ENCODE data around the gene UBXN2A.
A peak's percentile ranks its signal among the peaks of the same experiment; 100 is the strongest.
"Not testable (repeated sequence)": the region's sequence is repeated elsewhere in the genome, so short reads cannot be mapped to it uniquely, and the experiment has no call there.

UBXN2A gene

DNA sequence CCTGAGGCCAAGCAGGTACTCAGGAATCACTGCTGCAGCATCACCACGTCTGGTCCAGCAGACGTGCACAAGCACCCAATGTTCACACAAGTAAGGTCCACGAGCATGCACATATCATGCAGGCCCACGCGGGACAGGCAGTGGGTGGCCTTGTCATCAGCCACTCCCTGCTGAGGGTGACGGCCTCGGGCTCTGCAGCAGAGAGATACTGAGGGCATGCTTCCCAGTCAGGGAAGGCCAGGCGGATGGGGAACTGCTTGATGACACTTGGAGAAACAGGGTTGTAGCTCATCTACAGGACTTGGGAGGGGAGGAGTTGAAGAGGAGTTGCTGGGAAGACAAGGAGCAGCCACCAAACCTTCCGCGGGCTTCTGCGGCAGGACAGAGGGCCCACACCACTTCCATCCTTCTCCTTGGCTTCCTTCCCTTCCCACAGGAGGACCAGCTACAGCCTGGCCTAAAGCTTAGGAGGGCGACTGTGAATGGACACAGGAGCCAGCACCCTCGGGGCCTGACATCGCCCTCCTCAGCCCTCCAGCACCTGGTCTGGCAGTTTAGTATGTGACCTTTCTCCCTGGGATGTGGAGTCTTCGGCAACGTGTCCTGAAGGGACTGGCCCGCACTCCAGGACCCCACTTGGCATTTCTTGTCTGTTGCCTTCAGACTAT is 84.9 kb downstream of the UBXN2A start:
- H3K9me3 Mint-ChIP-seq, result no peaks in the 10 kb centered on the region
- DNase-seq (no peak), ATAC-seq (replicated peaks) (no peak)
- no peak overlapping the region for H3K4me3 Mint-ChIP-seq
- no peak overlapping the region for H3K27ac Mint-ChIP-seq
- peaks cover 41 to 58% of the 10 kb centered on the region in 2 donors for H3K36me3 Mint-ChIP-seq
- H3K27me3 Mint-ChIP-seq, result no peaks in the 10 kb centered on the region
- peaks cover 2 to 4% of the 10 kb centered on the region in 2 donors for H3K4me1 Mint-ChIP-seq

- peaks cover 44 to 66% of the 10 kb centered on the region in 2 donors for H3K36me3 Mint-ChIP-seq
- H3K4me1 Mint-ChIP-seq, result peaks cover 2 to 4% of the 10 kb centered on the region in 2 donors
- no peak for DNase-seq
- H3K27me3 Mint-ChIP-seq, result no peaks in the 10 kb centered on the region
- no peak overlapping the region for H3K4me3 Mint-ChIP-seq
- H3K27ac Mint-ChIP-seq, result no peak overlapping the region
- no peak for ATAC-seq (replicated peaks)
- H3K9me3 Mint-ChIP-seq, result no peaks in the 10 kb centered on the region
Observed at GRCh38 chr2:24026233-24026632, 86.0 kb downstream of the UBXN2A start.

DNA sequence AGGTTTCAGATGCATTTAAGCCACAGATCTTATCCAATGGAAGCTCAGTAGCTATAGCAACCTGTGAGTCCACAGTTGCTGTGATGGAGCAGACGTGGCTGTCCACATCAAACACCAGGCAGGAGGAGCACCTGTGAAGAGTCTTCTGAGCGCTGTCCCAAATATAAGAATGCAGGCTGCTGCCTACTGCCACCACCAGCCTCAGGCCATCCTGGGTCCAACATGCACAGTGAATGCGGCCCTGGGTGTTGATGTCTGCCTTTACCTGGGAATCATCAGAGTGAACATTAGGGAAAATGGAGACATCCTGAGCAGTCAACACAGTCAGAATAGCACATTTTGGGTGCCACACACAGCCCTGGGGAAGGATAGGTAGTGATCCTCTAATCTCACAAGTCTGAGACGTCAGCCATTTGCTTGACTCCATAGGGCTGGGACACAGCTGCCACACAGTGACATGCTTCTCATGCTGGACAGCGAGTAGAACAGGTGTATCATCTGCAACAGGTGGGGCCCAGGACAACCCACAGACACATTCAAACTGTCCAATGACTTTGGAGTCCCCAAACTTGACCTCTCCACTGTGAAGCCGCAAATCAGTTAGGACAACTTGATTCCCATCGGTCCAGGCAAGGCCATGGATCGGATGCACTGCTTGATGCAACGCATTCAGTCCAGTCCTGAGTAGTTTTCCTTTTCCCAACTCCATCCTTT is 98.7 kb downstream of the UBXN2A start:
- DNase-seq (no peak), ATAC-seq (replicated peaks) (no peak)
- peaks cover 4 to 8% of the 10 kb centered on the region in 2 donors for H3K4me1 Mint-ChIP-seq
- no peaks in the 10 kb centered on the region for H3K27me3 Mint-ChIP-seq
- no peak overlapping the region for H3K4me3 Mint-ChIP-seq
- H3K27ac Mint-ChIP-seq, result no peak overlapping the region
- H3K9me3 Mint-ChIP-seq, result no peaks in the 10 kb centered on the region
- H3K36me3 Mint-ChIP-seq, result peaks cover 7 to 22% of the 10 kb centered on the region in 2 donors

GRCh38 chr2:24040511-24040910 is 100.2 kb downstream of the UBXN2A start:
- H3K4me1 Mint-ChIP-seq, result peaks cover 6 to 17% of the 10 kb centered on the region in 2 donors
- H3K4me3 Mint-ChIP-seq, result no peak overlapping the region
- no peaks in the 10 kb centered on the region for H3K9me3 Mint-ChIP-seq
- no peaks in the 10 kb centered on the region for H3K27me3 Mint-ChIP-seq
- H3K36me3 Mint-ChIP-seq, result peaks cover 5 to 26% of the 10 kb centered on the region in 2 donors
- no peak for ATAC-seq (replicated peaks)
- DNase-seq, result no peak
- no peak overlapping the region for H3K27ac Mint-ChIP-seq

- not testable (repeated sequence) for DNase-seq; H3K4me3 Mint-ChIP-seq; H3K9me3 Mint-ChIP-seq; ATAC-seq (replicated peaks); H3K27ac Mint-ChIP-seq; H3K27me3 Mint-ChIP-seq
- Mint-ChIP-seq H3K4me1 (peaks cover 13 to 28% of the 10 kb centered on the region in 2 donors), H3K36me3 (peaks cover 6 to 21% of the 10 kb centered on the region in 2 donors)
Observed at GRCh38 chr2:24043133-24043532, 102.9 kb downstream of the UBXN2A start.

DNA sequence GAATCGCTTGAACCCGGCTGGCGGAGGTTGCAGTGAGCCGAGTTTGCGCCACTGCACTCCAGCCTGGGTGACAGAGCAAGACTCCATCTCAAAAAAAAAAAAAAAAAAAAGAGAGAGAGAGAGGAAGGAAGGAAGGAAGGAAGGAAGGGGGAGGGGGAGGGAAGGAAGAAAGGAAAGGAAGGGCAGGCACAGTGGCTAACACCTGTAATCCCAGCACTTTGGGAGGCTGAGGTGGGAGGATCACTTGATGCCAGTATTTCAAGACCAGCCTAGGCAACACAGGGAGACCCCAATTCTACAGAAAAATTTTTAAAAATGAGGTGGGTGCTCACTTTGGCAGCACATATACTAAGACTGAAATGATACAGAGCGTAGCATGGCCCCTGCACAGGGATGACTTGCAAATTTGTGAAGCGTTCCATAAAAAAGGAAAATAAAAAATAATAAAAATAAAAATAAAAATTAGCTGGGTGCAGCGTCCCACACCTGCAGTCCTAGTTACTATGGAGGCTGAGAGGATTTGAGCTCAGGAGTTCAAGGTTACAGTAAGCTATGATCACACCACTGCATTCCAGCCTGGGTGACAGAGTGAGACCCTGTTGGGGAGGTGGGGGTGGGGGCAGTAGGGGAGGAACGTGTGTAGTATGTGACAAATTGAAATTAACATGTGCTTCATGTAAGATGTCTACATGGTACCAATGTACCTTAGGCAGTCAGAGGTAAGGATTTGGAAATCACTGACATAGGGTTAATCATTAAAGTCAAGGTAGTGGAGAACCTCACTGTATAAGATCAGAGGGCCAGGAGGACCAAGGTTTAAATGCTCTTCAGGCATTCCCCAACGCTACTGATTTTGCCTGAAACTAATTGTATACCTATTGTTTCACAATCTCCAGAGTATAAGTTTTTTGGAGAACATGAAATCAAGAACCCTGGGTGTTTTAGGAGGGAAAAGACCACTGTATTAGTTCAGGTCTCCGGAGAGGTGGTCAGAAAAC is 105.5 kb downstream of the UBXN2A start:
- H3K27me3 Mint-ChIP-seq, result no peaks in the 10 kb centered on the region
- DNase-seq, result no peak
- peaks cover 3 to 7% of the 10 kb centered on the region in 2 donors for H3K36me3 Mint-ChIP-seq
- no peaks in the 10 kb centered on the region for H3K9me3 Mint-ChIP-seq
- peak overlapping the region; percentile 50 to 61 for H3K4me3 Mint-ChIP-seq
- H3K4me1 Mint-ChIP-seq, result peaks cover 16 to 28% of the 10 kb centered on the region in 2 donors
- no peak overlapping the region for H3K27ac Mint-ChIP-seq
- no peak for ATAC-seq (replicated peaks)

DNA sequence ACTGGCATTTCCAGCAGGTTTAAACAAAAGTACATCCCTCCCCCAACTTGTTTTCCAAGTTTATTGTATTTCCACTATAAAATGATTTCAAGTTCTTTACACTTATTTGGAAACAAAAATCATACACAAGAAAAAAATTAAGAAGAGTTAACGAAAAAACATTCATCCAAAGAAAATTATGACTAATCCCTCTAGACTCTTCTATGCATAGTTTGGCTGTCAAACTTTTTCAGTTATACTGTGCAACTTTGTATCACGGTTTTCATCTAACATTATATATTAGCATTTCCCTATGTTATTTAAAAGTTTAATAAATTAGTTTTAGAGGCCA is 106.3 kb downstream of the UBXN2A start:
- DNase-seq, result no peak
- H3K36me3 Mint-ChIP-seq, result peaks cover 3 to 7% of the 10 kb centered on the region in 2 donors

GRCh38 chr2:24046930-24047702 is 106.9 kb downstream of the UBXN2A start, which contains the start of gene WDCP:
Gene WDCP, minus strand, starts transcription at chr2:24047391. Its CDS starts 7,897 bp downstream, at chr2:24039494.
- no peaks in the 10 kb centered on the region for H3K27me3 Mint-ChIP-seq
- peak within 1 kb of the TSS; percentile 95 for H3K27ac Mint-ChIP-seq
- H3K4me3 Mint-ChIP-seq, result peak within 1 kb of the TSS; percentile 92 to 98
- no peaks in the 10 kb centered on the region for H3K9me3 Mint-ChIP-seq
- ATAC-seq (replicated peaks) (peak; percentile 99), DNase-seq (peak; percentile 94)
- H3K4me1 Mint-ChIP-seq, result peaks cover 16 to 28% of the 10 kb centered on the region in 2 donors
- peaks cover 3 to 7% of the 10 kb centered on the region in 2 donors for H3K36me3 Mint-ChIP-seq

More for the DNA sequence above, 106.3 kb downstream of the UBXN2A start:
- no peaks in the 10 kb centered on the region for H3K9me3 Mint-ChIP-seq
- peaks cover 16 to 28% of the 10 kb centered on the region in 2 donors for H3K4me1 Mint-ChIP-seq
- ATAC-seq (replicated peaks), result no peak
- H3K27ac Mint-ChIP-seq, result peak overlapping the region; percentile 20
- H3K4me3 Mint-ChIP-seq, result peak overlapping the region; percentile 50 to 61
- H3K27me3 Mint-ChIP-seq, result no peaks in the 10 kb centered on the region

DNA sequence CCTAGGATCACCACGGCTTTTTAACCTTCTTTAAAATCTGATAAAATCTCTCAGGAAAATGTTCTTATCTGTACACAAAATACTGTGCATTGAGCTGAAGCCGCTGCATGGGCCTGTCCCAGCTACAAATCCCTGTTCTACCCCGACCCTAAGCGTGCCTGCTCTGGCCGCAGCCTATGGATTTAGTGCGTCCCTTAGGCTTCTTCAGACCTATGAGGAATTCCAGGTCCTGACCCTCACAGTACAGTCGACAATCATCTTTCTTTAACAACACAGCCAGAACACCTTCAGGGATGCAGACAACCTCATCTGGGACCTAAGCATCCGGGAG is 107.4 kb downstream of the UBXN2A start:
- no peaks in the 10 kb centered on the region for H3K9me3 Mint-ChIP-seq
- no peaks in the 10 kb centered on the region for H3K27me3 Mint-ChIP-seq
- ATAC-seq (replicated peaks) (no peak), DNase-seq (no peak)
- H3K27ac Mint-ChIP-seq, result peak overlapping the region; percentile 95
- peaks cover 3 to 7% of the 10 kb centered on the region in 2 donors for H3K36me3 Mint-ChIP-seq
- peak overlapping the region; percentile 92 to 98 for H3K4me3 Mint-ChIP-seq
- H3K4me1 Mint-ChIP-seq, result peaks cover 16 to 28% of the 10 kb centered on the region in 2 donors

- Mint-ChIP-seq H3K36me3 (peaks cover 3% of the 10 kb centered on the region in 2 donors), H3K27ac (no peak overlapping the region), H3K27me3 (no peaks in the 10 kb centered on the region), H3K4me1 (peaks cover 16 to 28% of the 10 kb centered on the region in 2 donors), H3K4me3 (peak overlapping the region in 1 of 2 donors; percentile 79), H3K9me3 (no peaks in the 10 kb centered on the region)
- no peak for ATAC-seq (replicated peaks)
- DNase-seq, result no peak
Observed at GRCh38 chr2:24048769-24049484, 108.7 kb downstream of the UBXN2A start.

GRCh38 chr2:24049485-24050021 is 109.3 kb downstream of the UBXN2A start, which contains the start of gene FKBP1B:
Gene FKBP1B, plus strand, starts transcription at chr2:24049741. Its CDS starts 109 bp downstream, at chr2:24049850.
- no peaks in the 10 kb centered on the region for H3K27me3 Mint-ChIP-seq
- H3K4me3 Mint-ChIP-seq, result peak within 1 kb of the TSS in 1 of 2 donors; percentile 79
- no peak within 1 kb of the TSS for H3K27ac Mint-ChIP-seq
- peaks cover 3% of the 10 kb centered on the region in 2 donors for H3K36me3 Mint-ChIP-seq
- DNase-seq, result peak; percentile 33
- H3K4me1 Mint-ChIP-seq, result peaks cover 16 to 28% of the 10 kb centered on the region in 2 donors
- H3K9me3 Mint-ChIP-seq, result no peaks in the 10 kb centered on the region
- peak; percentile 31 to 33 for ATAC-seq (replicated peaks)

DNA sequence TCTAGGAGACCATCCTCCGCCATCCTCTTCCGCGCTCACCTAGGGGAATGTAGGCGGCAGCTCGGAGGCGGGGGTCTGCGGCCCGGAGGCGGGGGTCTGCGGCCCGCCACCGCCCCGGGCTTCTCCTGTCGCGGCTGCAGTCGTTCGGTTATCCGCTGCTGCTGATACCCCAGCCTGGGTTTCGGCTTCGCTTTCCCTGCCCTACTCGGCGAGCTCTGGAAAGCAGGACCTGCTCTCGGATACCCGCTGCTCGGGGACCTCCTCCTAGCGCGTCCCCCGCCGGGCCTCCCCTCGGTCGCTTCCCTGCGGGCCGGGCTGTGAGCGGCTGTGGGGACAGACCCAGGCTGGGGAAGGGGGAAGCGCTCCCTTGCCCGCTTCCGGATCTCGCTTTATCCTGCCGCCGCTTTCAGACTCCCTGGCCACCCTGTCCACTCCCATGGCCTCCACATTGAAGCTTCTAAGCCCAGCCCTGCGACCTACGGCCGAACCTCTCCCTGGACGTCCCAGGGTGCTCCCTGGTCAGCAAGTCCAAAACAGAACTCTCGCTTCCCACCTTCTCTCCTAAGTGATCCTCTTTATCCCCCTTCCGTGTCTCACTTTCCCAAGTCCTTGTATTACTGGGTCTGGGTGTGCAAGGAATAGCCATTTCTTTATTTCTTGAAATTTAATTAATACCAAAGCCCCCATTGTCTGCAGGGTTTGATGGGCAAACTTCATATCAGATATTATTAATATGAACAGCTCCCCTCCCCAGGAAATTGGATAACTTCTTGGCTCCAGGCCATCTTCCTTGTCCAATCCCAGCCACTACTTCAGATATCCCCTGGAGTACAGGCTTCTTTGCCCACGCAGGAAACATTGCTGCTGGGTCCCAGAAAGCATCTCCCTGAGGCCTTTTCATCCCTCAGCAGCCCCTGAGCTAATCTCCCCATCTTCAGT is 110.0 kb downstream of the UBXN2A start:
- peaks cover 0 to 3% of the 10 kb centered on the region in 2 donors for H3K36me3 Mint-ChIP-seq
- H3K27me3 Mint-ChIP-seq, result no peaks in the 10 kb centered on the region
- ATAC-seq (replicated peaks) (no peak), DNase-seq (no peak)
- H3K4me3 Mint-ChIP-seq, result peak overlapping the region in 1 of 2 donors; percentile 79
- no peaks in the 10 kb centered on the region for H3K9me3 Mint-ChIP-seq
- peaks cover 13 to 21% of the 10 kb centered on the region in 2 donors for H3K4me1 Mint-ChIP-seq
- no peak overlapping the region for H3K27ac Mint-ChIP-seq

Data from stimulated activated naive B cell treated with anti-CD40 and anti-IgM and Interleukin-4, amounts not matched to agents 10 μg/mL and 1 μg/mL and 100 μg/mL, for 72 hours (primary cell).